AG10803 (cell line): ENCODE data around the gene NIT2.
A peak's percentile ranks its signal among the peaks of the same experiment; 100 is the strongest.

Source experiments
- DNase-seq: peaks from one replicate; pipeline ENCODE4 v3.0.0; 2010; ENCODE audit warnings: low read depth
- H3K4me3 ChIP-seq: 2 replicates; pipeline ENCODE4 v1.5.1; 2011; ENCODE audit warnings: mild to moderate bottlenecking, low read length, control low read depth
- CTCF ChIP-seq: conservative IDR thresholded peaks from 2 replicates; pipeline ENCODE4 v1.5.1; 2011; ENCODE audit warnings: mild to moderate bottlenecking, low read length, control low read depth, inconsistent platforms

NIT2 gene

GRCh38 chr3:100402891-100403290 lies 68.3 kb downstream of the NIT2 start:
- no peak for DNase-seq
- TF ChIP-seq CTCF: no peak
- H3K4me3 ChIP-seq: peak overlapping the region; percentile 86

GRCh38 chr3:100403362-100404249 lies 69.0 kb downstream of the NIT2 start:
- TF ChIP-seq CTCF: no peak
- DNase-seq: peak; percentile 51
- H3K4me3 ChIP-seq: no peak overlapping the region

- no peak overlapping the region for H3K4me3 ChIP-seq
- TF ChIP-seq CTCF: no peak
Measured at GRCh38 chr3:100404250-100404548, 69.6 kb downstream of the NIT2 start.

GRCh38 chr3:100407164-100407563 lies 72.6 kb downstream of the NIT2 start:
- no peak for DNase-seq
- no peak for TF ChIP-seq CTCF
- no peak overlapping the region for H3K4me3 ChIP-seq

More at GRCh38 chr3:100404250-100404548, 69.6 kb downstream of the NIT2 start:
- DNase-seq: peak; percentile 13

- DNase-seq: no peak
- no peak overlapping the region for H3K4me3 ChIP-seq
- TF ChIP-seq CTCF: no peak
Measured at GRCh38 chr3:100407977-100408532, 73.5 kb downstream of the NIT2 start.
